GM08714 (cell line): ENCODE data around the gene IQCK.

Experiments used
- H3K4me3 ChIP-seq: fragments of 200-500 bp; sonication (Bioruptor generic); 2 replicates; pipeline ENCODE4 v1.5.1; 2014; ENCODE audit warnings: mild to moderate bottlenecking, low read length, inconsistent platforms
- ZNF274 ChIP-seq: IDR thresholded peaks from 2 replicates; pipeline ENCODE4 v1.6.1; 2012; ENCODE audit warnings: mild to moderate bottlenecking, low read depth, low read length

Gene IQCK

DNA sequence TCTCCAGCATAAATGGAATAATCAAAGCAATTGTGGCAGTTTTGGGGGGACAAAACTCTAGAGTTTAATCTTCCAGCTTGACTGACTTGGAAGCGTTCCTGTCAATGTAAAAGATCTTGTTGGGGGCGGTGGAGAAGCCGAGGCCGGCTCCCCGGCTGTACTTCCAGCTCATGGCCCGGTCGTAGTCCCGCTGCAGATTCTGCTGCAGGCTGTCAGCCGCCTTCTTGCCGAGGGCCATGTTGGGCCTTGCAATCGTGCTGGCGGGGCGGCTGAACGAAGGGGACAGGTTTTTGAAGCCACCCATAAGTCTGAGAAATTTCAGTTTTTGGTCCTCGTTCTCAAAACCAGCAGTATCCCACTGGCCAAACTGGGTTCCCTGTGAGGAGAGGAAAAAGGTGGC lies 11.2 kb upstream of the IQCK start:
- TF ChIP-seq ZNF274: no peak
- no peak overlapping the region for H3K4me3 ChIP-seq

- H3K4me3 ChIP-seq: no peak overlapping the region
- TF ChIP-seq ZNF274: no peak
Measured at GRCh38 chr16:19707569-19708295, 10.3 kb upstream of the IQCK start.

- no peak overlapping the region for H3K4me3 ChIP-seq
- no peak for TF ChIP-seq ZNF274
Measured at GRCh38 chr16:19708296-19709205, 9.5 kb upstream of the IQCK start.

DNA sequence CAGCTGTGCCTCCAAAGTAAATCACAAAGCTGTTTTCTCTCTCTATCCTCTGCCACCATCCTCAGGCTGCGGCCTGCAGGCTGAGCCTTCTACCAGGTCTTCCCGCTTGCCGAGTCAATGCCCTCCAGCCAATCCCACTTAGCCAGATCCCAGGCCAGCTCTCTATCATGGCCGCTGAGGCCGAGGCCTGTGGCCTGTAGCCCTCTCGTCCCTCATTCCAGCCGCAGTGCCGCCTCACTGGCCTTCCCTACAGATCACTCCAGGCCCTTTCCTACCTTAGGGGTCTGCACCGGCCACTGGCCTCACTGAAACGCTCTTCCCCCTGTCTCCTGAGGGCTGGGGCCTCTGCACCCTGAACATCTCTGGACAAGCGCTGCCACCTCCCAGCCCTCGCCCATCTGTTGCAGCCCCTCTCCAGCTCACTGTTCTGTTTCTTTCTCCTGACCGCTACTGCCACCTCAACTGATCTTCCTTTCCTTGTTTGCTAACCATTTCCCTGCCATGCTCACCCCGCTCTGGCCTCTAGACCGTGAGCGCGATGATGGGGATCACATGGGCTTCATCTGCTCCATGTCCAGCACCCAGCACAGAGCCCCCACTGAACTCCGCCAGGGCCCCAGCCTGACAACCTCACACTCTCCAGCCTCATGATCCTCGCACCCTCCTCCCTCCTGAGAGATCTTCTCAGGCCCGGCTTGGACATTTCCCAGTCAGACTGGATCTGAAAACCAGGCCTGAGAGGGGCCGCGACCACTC lies 8.5 kb upstream of the IQCK start:
- TF ChIP-seq ZNF274: no peak
- H3K4me3 ChIP-seq: no peak overlapping the region

GRCh38 chr16:19710191-19710908 lies 7.7 kb upstream of the IQCK start:
- H3K4me3 ChIP-seq: no peak overlapping the region
- TF ChIP-seq ZNF274: no peak

- no peak for TF ChIP-seq ZNF274
Measured at GRCh38 chr16:19710991-19711545, 7.0 kb upstream of the IQCK start.

GRCh38 chr16:19711643-19712042 lies 6.4 kb upstream of the IQCK start:
- TF ChIP-seq ZNF274: no peak
- no peak overlapping the region for H3K4me3 ChIP-seq

More at GRCh38 chr16:19710991-19711545, 7.0 kb upstream of the IQCK start:
- no peak overlapping the region for H3K4me3 ChIP-seq

- H3K4me3 ChIP-seq: no peak overlapping the region
- no peak for TF ChIP-seq ZNF274
Measured at GRCh38 chr16:19712418-19713058, 5.5 kb upstream of the IQCK start.

GRCh38 chr16:19713697-19714096 lies 4.4 kb upstream of the IQCK start:
- H3K4me3 ChIP-seq: no peak overlapping the region
- TF ChIP-seq ZNF274: no peak

DNA sequence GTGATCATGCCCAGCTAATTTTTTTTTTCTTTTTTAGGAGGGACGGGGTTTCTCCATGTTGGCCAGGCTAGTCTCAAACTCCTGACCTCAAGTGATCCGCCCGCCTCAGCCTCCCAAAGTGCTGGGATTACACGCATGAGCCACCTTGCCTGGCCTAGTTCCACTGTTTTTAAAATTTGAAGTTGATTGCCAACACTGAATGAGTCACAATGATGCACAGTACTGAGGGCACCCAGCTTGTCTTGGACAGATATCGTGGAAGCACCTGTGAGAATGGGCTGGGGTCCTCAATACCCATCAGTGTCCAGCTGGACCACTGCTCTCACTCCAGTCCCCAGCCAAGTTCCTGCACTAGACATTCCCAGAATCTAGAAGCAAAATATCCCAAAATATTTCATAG lies 2.5 kb upstream of the IQCK start:
- H3K4me3 ChIP-seq: no peak overlapping the region
- no peak for TF ChIP-seq ZNF274

DNA sequence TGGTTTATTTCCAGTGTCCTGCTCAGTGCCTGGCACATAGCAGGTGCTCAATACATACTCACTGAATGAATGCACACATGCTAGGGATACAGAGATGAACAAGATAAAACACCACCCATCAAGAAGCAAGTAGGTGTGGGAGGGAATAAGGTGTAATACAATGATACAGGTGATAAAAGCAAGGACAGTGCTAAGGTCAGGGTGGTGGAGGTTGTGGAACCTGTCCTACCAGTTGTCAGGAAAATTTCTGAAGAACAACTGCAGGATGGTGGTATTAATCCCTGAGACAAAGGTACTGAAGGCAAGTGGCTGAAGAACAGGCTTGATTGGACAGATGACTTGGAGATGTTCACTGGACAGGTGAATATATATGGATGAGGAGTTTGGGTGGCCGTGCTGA lies 1.9 kb upstream of the IQCK start:
- no peak for TF ChIP-seq ZNF274
- no peak overlapping the region for H3K4me3 ChIP-seq

DNA sequence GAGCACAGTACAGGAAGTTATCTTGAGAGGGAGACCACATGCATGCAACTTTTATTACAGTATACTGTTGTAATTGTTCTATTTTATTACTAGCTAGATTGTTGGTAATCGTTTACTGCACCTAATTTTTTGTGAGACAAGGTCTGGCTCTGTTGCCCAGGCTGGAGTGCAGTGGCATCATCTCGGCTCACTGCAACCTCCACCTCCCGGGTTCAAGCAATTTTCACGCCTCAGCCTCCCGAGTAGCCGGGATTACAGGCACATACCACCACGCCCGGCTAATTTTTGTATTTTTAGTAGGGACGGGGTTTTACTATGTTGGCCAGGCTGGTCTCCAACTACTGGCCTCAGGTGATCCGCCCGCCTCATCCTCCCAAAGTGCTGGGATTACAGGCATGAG lies 1.3 kb upstream of the IQCK start:
- peak overlapping the region; percentile 97 for H3K4me3 ChIP-seq

DNA sequence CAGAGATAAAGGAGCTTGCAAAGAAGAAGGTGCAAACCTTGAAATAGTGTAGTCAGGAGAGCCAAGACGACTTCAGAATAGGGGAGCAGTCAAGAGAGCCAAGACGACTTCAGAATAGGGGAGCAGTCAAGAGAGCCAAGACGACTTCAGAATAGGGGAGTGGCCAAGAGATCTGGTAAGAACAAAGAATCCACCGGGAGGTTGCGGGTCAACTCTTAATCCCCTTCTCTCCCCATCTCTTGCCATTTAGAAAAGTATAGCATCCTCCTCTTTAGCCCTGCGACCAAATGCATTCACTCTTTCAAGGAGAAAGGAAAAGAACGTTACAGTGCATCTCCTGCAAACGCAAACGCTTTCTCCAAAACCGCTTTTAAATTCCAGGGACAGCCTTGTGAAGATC lies 757 bp upstream of the IQCK start:
- TF ChIP-seq ZNF274: no peak
- peak overlapping the region; percentile 97 for H3K4me3 ChIP-seq
